Activated CD8-positive, alpha-beta memory T cell treated with anti-CD3 and anti-CD28 coated beads for 36 hours (primary cell): Measurements from ENCODE around the gene ADA. TPM values are rescaled to one million over a fixed set of nuclear protein-coding genes. Genes with fewer than 3 reads are reported as not detected.
"Not testable (repeated sequence)": the region's sequence is repeated elsewhere in the genome, so short reads cannot be mapped to it uniquely, and the experiment has no call there.

Experiments
- CTCF ChIA-PET: fragments of 350-600 bp; sonication (Branson Sonifier 250); formaldehyde crosslinking; loops from one replicate; lab custom pipeline; 2021; ENCODE audit warnings: antibody characterized with exemption; lab: Charles Lee
- POLR2A ChIA-PET: fragments of 350-600 bp; sonication (Branson Sonifier 250); formaldehyde crosslinking; loops from one replicate; lab custom pipeline; 2021; ENCODE audit warnings: antibody characterized with exemption; lab: Charles Lee
- total RNA-seq, 2 experiments: library from RNA; stranded (reverse); gene quantifications; one replicate each; pipeline ENCODE4 v1.2.3, GENCODE V29; 2021

Gene ADA
- total RNA-seq, 2 experiments from 2014 or later, result 21.9 to 23.9 TPM

DNA sequence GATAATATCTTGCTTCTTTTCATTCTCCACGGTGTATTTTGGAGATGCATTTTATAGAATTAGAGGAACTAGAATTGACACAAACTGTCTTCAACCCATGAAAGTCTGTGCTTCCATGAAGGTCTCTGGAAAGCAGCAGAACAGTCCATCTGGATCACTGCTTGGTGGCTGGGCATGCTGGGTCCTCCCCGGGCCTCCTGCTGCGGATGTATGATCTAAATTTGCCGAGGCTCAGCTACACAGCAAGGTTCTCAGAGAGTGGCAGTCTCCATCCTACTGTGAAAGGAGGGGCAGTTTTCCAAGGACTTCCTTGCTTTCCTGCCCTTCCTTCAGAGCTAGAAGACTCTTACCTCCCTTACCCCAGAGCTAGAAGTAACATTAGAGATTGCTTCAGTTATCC lies 54.0 kb downstream of the ADA start:
- CTCF ChIA-PET, result interaction anchor here (1.7 kb wide), 1 partner anchor 12 kb away, joined by 7 read pairs; no protein-coding TSS in a partner anchor
- POLR2A ChIA-PET, result interaction anchor here (0.5 kb wide), 1 partner anchor 184 kb away, joined by 4 read pairs; no protein-coding TSS in a partner anchor

- CTCF ChIA-PET, result no interaction called here
- POLR2A ChIA-PET, result no interaction called here
Observed at GRCh38 chr20:44596876-44597275, 54.6 kb downstream of the ADA start.

DNA sequence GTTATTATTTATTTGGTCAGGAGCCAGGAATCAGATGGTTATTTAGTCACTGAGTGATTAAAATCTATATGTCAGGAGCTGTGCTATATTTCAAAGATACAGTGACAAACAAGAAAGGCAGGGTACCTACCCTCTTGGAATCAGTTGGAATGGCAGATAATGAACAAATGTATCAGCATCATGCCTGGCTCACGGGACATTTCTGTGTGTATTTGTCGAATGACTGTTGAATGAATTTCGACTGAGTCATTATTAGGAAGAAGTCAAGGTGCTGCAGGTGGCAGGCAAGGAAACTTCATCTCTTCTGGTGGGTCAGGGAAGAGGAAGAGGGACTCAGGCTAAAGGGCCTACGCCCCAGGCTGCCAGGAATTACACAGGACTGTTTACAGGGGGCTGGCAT lies 55.5 kb downstream of the ADA start:
- POLR2A ChIA-PET, result no interaction called here

DNA sequence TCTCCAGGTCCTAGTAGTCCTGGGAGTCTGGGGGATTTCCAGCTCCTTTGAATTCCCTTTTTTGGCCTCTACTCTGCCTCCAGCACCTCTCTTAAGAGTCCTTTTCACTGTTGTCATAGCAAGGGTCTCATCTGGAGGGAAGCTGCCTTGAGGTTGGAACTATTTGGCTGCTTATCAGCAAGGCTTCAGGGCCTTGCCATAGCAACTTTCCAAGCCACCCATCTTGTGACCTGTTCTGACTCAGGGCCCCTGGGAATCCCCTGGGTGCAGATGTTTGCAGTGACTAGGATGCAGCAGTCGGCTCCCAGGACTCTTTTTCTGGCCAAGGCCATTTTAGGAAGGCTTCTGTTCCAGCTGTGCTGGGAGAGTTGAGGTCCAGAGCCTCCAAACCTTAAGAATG lies 56.8 kb downstream of the ADA start:
- ChIA-PET POLR2A (no interaction called here), CTCF (no interaction called here)

More for the DNA sequence above, 55.5 kb downstream of the ADA start:
- CTCF ChIA-PET, result no interaction called here

DNA sequence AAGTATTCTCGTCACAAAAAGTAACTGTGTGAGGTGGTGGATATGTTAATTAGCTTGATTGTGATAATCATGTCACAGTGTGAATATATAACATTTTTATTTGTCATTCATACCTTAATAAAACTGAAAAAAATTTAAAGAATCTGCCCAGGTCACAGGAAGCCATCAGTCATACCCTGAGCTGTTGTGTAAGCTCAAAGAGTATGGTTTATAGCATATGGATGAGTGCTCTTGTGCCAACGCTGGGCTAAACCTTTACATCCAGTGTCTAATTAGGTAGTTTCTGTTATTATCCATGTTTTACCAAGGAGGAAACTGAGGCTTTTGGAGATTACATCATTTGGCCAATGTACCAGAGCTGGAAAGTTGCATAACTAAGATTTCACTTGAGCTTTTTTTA lies 57.7 kb downstream of the ADA start:
- CTCF ChIA-PET, result no interaction called here
- POLR2A ChIA-PET, result no interaction called here

GRCh38 chr20:44592366-44592765 lies 59.1 kb downstream of the ADA start:
- CTCF ChIA-PET, result no interaction called here
- POLR2A ChIA-PET, result no interaction called here

GRCh38 chr20:44590980-44591778 lies 60.3 kb downstream of the ADA start:
- ChIA-PET POLR2A (no interaction called here), CTCF (no interaction called here)

DNA sequence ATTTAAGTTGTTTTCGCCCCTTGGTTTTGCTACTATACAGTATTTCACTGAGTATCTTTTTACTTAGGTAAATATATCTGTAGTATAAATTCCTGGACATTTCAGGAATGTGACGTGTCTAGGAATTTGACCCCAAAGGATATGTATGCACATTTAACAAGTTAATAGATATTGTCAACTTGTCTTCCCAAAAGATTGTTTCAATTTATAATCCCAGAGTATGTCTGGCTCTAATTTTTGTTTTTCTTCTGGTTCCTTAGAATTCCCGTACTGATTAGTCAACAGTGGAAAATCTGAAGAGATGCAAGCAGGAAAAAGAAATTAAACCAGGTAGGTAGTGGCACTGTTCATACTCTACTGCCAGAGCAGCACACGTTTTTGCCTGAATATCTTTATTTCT lies 62.0 kb downstream of the ADA start:
- CTCF ChIA-PET, result interaction anchor here (0.9 kb wide), 1 partner anchor 204 kb away, joined by 3 read pairs; no protein-coding TSS in a partner anchor
- POLR2A ChIA-PET, result no interaction called here

GRCh38 chr20:44588321-44588720 lies 63.2 kb downstream of the ADA start:
- CTCF ChIA-PET, POLR2A ChIA-PET: not testable (repeated sequence)

- CTCF ChIA-PET, result no interaction called here
- POLR2A ChIA-PET, result no interaction called here
Observed at GRCh38 chr20:44587035-44587980, 64.2 kb downstream of the ADA start.

DNA sequence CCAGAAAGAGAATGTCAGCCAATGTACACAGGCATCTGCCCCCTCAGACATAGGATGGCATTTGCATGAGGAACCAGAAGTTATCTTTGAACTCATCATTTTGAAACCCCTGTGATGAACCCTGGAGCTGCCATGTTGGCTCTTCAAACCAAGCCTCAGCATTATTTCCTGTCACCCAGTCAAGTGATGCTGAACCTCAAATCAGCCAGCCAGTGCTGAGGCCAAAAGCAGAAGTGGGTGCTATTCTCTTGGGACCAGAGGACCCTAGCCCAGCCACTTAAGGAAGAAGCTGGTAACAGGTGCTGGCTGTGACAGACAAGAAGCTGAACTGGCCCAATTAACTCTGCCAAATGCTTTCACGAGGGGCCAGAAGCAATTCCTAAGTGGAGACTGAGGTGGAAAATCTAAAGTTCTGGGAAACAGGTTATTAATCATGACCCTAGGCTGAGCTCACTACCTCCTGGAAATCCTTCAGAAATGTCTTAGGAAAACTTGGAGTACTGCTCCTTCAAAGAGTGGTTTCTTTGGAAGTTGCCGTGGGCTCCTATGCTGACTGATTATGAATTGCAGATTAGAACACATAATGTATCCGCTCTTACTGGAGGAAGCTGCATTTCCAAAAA lies 65.1 kb downstream of the ADA start:
- POLR2A ChIA-PET, result no interaction called here
- CTCF ChIA-PET, result no interaction called here

GRCh38 chr20:44585057-44585963 lies 66.2 kb downstream of the ADA start:
- POLR2A ChIA-PET, result no interaction called here
- CTCF ChIA-PET, result no interaction called here

DNA sequence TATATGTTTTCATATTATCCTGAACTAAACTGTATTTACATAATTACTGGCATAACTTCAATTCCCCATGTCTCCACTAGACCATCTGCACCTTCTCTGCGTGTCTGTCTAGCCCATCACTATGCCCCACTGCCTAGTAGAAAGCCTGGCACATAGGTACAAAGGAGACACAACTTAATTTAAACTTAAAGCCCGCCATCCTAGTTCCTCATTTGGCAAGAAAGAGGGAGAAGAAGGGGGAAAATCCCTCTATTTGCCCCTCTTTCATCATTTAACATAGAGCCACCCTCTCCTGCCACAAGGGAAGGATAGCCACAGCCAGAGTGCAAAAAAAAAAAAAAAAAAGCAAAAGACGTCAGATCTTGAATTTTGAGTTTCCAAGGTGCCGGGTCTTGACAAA lies 67.3 kb downstream of the ADA start:
- ChIA-PET POLR2A (no interaction called here), CTCF (no interaction called here)

DNA sequence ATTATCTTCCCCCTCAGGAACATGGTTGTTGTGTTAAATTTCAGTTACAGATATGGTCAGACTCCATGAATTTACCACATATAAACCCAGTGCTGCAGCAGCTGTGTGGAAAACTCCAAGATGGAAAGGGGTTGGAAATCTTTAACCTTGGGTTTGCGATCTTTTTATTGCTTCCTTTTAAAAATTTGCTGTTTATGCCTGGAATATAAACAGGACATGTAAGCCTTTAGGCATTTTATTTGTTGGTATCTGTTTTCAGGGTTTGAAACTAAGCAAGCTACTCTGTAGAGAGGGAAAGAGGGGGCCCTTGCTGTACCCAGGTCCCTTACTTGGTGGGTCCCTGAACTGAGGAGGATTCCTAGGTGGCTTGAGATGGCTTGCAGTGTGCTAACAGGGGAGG lies 68.3 kb downstream of the ADA start:
- ChIA-PET POLR2A (no interaction called here), CTCF (no interaction called here)

- ChIA-PET CTCF (no interaction called here), POLR2A (no interaction called here)
Observed at GRCh38 chr20:44582311-44583025, 69.0 kb downstream of the ADA start, which contains the start of gene PKIG. Gene PKIG (plus strand): TSS chr20:44582579. CDS start chr20:44614557, 31,978 bp downstream.

GRCh38 chr20:44581515-44581914 lies 70.0 kb downstream of the ADA start:
- CTCF ChIA-PET, result no interaction called here
- POLR2A ChIA-PET, result no interaction called here

DNA sequence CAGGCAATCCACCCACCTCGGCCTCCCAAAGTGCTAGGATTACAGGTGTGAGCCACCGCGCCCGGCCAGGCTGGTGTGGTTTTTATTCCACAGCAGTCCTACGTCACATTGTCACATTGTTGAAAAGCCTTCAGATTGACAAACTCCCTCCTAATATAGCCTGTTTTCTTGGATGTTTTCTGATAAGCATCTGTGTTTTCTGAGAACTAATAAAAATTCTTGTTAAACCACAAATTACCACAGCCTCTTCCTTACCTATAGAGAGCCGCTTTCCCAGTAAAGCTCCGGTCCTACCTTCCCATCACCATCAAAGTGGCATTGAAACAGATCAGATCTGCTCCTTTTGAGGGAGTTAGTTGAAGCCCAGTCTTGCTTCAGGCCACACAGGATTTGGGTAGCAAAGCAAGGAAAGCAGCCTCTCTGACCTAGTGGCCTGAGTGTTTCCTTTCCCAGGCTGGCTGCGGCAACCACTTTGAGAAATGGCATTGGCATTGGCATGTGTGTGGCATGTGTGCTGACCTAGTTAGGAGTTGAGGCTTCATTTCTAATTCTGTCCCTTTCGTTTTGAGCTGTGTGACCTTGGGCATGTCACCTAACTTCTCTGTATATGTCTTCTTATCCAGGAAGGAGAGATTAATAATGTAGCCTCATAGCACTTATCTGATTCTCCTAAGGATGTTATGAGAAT lies 70.8 kb downstream of the ADA start:
- ChIA-PET POLR2A (no interaction called here), CTCF (no interaction called here)
